HG02884 (cell line): ENCODE results near the gene FAM240A.

Source experiments
- ATAC-seq: cut with Tn5 transposase; IDR thresholded peaks from one replicate; pipeline ENCODE4 v1.9.1; 2021; ENCODE audit warnings: mild to moderate bottlenecking, moderate library complexity; ENCODE audit not compliant: unreplicated experiment

FAM240A gene

DNA sequence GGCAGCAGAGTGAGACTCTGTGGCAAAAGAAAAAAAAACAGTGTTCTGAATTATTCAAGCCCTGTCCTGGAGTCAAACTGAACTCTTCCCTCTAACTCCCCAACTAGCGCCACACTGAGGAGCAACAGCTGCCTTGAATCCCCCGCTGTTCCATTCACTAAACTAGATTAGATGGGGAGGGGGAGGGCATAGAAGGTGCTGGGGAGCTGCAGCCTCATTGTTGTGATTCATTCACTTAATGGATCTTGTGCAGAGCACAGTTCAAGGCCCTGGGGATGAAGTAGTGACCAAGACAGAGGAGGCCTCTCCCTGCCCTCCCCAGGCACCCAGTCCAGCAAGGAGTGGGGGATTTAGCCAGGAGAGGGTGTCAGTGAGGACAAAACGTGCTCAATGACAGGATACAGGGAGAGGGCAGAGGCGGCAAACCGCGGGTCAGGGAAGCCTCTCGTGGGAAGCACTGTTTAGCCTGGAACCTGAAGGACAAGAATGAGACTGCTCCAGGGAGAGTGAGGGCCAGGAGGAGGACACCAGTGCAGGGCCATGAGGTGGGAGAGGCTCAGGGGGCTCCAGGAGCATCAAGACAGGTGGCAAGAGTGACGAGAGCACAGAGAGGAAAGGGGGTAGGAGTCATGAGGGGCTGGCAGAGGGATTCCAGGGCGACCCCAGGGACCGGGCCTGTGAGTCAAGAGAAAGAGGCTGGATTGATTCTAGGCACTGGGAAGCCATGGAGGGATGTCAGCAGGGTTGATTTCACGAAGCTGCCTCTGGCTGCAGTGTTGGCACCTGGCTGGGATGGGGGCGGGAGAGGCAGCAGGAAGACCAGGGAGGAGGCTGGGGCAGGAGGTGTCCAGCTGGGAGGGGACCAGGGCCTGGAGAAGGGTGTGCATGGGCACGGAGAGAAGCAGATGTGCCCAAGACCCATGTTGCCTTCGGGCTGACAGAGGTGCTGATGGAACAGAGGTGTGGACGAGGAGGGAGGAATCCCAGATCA is 49.7 kb downstream of the FAM240A start:
- no peak for ATAC-seq

DNA sequence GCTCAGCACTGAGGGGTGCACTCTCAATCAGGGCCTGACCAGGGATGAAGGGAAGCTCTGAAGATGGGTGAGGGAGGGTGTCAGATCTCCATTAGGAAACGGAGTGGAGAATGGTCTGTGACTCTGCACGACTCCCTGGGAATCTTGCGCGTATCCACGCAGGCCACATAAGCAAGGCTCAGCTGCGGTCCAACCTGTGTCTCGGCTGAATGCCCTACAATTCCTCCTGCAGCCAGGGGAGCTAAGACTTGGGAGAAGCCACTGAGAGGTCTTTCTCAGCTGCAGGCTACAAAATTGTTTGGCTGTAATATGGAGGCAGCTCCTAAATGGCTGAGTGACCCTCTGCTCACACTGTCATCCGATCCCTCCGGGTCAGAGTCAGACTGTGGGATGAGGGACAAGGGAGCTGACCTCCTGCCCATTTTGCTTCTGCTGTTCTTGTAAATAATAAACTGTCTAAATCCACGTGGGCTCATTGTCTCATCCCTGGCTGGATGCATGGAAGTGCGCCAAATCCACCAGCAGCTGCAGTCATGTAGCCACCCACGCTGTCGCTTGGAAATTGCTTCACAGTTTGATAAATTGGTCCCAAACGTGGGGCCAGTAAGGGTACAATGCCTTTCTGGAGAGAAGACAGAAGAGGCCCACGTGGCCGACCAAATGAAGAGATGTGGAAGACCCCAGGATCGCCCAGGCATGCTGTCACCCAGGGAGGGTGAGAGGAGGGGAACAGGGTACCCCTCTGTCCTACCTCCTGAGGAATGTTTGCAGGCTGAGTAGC is 50.6 kb downstream of the FAM240A start:
- ATAC-seq, result no peak

DNA sequence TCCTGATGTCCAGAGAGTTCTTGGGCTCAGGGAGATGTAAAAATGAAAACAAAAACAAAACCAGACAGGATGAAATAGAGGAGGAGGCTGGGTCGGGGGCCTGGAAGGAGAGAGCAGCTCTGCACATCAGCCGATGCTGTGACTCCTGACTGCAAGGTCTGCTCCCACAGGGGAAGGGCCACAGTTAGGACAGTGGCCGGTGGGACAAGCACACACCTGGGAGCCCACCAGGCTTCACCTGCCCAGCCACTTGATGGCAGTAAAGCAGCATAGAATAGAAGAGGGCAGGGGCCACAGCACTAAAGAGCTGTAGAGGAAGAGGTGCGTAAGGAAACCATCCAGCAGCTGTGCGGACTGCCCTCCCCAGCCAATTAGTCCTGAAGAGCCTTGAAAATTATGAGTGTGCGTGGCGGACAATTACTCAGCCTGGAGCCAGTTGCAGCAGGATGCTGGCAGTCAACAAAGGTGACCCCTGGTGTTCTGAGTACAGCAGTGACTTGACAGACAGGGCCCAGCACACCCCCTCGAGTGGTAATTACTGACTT is 51.3 kb downstream of the FAM240A start:
- no peak for ATAC-seq

DNA sequence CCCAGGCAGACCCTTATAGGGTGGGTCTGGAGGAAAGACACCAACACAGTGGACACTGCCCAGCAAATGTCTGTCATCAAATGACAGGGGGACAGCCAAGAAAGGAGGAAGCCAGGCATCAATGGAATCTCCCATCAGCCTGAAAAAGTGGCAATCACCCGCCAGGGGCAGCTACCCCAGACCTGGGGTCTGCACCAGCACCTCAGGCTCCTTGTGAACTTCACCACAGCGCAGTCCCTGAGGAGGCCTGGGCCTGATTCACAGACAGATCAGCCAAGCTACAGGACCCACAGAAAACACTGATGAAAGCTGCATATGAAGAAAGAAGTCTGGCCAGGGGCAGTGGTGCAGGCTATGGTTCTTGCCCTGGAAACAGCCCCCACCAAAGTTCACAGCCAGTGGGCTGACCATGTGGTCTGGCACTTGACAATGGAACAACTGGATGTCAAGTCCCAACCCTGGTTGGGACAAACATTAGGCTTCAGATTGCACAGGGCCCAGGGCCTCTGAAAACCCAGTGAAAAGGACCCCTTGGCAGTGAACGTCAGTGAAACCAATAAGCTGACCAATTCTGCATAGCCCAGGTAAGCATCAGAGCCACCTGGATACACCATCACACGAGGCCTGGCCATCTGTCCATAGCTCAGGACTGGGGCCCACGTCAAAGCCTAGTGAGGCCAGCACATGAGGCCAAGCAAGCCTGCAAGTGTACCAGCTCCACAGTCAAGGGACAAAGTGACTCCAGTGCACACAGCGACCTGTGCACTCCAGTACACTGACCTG is 52.1 kb downstream of the FAM240A start:
- no peak for ATAC-seq

DNA sequence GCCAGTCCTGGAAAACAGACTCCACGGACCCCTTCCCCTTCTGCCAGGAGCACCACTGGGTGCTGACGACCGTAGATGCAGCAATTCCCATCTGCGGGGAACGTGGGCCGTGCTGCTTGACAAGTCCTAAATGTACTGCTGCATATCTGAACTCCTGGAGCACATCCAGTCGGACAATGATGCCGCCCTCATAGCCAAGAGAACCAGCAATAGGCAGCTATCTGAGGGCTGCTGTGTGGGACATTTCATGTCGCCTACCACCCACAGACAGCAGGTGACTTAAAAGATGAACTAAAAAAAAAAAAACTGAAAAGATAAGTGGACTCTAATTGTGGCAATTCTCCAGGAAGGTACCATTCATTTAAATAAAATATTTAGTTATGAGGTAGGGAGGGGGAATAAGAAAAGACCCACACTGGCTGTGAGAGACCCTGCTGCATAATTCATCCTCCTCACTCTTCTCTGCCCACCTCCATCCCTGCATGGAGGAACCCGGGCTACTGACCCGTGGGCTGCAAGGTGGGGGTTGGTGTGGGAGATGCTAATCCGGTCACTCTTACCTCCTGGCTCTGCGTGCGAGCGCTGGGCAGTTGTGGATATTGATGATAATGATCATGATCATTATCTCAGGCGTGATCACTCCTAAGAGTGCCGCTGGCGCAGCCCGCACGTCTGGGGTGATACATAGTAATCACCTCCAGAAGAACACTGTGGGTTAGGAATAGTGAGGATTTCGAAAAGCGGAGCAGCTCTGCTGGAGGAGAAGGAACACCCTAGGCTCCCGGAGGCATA is 52.8 kb downstream of the FAM240A start:
- no peak for ATAC-seq

DNA sequence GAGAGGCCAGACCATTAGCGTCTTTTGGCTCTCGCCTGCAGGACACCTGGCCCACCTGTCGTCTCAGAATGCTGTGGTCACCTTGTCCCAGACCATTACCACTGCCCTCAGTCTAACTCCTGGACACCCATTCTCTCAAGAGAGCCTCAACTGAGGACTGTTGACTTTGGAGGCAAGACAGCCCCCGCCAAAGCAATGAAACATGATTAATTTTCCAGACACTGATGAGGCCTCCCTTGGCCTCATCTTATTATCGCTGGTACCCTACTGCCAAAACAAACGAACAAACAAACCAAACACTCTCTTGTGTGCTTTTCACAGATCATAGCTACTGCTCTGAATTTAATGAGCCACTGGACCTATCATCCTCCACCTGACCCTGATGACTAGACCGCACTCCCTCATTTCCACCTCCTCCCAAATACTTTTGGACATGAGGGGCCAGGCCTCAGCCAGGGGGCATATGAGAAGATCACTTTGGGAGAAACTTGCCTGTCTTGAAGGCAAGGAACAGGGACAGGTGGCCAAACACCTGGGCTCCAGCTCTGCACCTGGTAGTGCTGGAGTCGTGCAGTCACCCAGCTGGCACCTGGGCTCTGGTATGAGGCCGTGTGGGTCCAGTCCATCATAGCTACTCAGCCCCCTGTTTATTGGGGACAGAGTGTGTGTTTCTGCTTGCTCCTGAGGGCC is 53.6 kb downstream of the FAM240A start:
- no peak for ATAC-seq

DNA sequence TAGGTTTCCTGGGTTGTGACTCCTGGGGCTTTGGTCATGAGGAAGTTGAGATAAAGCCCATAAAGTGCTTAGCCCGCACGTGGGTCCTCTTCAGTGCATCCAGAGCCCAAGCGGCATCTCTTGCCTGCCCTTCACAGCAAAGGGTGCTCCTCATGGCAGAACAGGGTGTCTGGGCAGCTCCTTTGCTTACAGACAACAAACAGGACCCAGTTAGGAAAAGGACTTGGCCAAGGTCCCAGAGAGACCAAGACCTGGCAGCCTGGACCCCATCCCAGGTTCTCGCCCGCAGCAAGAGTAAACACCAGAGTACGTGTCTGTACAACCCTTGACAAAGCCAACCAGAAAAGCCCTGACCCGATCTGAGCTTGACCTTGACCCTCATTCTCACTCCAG is 54.1 kb downstream of the FAM240A start:
- no peak for ATAC-seq

DNA sequence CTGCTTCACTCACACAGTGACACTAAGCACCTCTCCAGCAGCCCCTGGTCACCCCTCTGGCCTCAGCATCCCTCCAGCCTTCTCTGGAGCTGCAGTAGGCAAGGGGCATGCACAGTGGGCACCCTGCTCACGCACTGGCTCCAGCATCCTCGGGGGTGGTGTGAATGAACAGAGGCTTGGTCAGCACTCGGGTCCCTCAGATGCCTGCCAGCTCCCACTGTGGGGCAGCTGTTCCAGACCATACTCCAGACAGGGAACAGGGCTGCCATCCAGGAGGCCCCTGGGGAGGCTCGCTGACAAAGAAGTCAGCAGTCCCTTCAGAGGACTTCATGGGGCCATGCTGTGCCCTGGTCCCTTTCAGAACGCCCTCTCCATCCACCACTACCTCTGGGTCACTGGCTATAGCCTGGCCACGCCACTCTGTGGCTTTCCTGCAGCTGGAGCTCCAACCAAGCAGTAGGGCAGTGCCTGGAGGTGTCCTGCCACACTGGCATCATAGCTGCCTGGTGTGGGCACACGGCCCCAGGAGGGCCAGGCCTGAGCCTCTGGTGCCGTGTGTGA is 54.8 kb downstream of the FAM240A start:
- ATAC-seq, result no peak

DNA sequence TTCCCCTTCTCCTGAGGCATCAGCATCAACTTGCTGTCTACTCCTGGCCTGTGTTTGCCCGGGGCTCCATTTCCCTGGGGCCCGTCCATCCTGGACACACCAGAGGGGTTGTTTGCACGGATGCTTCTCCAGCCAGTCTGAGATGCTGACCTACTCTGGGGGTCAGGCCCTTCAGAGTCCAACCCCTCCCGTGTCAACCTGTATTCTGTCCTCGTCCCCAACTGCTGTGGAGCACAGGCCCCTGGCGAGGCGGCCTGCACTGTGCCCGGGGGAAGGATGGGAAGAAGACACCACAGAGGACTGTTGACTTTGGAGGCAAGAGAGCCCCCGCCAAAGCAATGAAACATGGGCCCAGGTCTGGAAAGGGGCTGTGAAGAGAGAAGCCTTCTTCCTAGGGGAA is 55.3 kb downstream of the FAM240A start:
- ATAC-seq, result no peak

DNA sequence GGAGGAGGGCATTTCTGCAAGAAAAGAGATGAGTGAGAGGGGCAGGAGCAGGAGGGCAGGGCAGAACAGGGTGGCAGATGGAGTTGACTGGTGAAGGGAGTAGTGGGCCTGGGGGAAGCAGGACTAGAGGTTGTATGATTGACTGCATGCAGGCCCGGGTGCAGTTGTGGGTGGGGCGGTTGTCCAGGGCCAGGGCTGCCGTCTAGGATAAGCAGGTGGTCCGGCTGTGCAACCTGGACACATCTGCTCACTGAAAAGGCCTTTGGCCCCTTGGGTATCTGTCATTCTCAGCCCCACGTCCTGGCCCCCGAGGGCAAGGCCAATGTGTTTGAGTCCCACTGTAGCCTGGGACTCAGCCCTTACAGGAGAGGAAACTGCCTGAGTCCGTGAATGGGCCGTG is 55.8 kb downstream of the FAM240A start:
- ATAC-seq, result no peak

DNA sequence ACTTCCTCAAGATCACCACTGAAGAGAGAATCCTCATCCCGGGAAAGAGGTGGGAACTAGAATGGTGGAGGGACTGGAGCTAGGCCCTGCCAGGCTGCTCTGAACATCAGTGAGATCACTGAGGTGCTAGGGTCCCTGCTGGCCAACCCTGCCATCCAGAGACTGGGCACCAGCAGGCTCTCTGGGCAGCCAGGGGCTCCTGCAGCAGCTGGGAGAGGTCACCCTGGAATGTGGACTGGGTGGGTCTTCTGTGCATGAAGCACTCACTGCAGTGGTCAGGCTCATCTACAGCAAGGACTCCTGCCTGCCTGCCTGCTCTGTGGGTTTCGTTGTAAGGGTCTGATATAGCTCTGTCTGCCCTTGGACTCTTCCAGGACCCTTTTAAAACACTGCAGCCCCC is 56.3 kb downstream of the FAM240A start:
- no peak for ATAC-seq

DNA sequence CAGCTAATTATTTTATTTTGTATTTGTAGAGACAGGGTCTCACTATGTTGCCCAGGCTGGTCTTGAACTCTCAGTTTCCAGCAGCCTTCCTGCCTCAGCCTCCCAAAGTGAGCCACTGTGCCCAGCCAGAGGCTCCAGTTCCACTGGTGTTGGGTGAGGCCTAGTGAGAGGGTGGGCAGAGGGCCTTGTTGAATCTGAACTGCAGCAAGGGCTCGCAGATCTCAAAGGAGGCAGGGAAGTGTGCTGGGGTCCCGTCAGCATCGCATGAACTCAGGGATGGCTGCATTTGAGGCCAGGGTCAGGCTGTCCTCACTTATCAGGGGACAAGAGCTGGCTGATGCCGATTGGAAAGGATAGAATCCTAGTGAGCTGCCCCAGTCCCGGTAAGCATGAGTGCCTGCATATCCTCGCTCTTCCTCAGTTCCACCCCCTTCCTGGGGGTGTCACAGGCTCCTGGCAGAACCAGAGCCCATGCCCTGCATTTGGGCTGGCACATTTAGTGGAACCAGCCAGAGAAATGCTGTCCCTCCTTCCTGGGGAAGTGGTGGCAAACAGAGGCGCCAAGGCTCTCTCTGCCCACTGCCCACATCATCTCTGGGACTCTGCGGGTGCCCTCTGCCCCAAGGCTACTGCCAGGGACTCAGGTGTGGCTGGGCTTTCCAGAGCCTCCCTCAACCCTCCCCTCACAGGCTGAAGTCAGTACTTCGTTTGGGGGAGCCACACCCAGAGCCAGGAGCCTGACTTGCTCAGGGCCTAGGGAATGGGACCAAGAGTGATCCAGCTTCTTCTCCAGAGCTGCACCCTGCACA is 57.1 kb downstream of the FAM240A start:
- no peak for ATAC-seq

DNA sequence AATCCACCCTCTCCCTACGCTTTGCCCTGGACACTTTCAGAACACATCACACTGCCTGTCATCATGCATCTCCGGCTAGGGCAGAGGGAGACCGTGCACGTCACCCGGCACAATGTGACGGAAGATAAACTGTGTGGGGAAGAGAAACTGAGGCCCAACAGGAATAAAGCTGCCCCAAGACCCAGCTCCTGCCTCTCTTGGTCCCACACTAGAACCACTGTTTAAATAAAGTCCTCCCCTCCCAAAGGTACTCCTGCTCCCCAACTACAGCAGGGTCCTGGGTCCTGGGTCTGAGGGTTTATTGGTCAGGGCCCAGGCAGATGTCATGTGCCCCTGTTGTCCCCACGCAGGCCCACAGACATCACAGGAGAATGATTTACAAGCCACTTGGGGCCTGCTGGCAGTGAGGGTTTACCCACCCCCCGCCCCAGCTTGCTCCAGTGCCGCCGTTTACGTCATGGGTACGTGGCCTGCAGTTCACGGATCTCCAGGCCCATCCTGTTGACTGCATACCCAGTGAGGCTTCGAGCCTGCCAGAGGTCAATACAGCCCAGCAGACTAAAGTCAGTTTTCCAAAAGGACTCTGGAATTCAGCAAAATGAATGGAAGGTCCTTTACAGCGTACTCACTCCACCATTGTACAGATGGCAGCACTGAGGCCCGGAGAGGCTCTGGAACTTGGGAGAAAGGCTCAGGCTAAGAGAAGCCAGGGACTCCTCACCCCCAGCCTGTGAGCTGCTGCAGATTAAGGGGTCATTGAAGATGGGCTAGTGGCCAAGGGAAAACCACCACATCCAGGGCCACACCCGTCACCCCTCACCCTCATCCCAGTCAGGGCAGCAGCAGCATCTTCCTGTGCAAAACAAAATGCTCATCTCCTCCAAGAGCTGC is 57.9 kb downstream of the FAM240A start:
- ATAC-seq, result no peak

DNA sequence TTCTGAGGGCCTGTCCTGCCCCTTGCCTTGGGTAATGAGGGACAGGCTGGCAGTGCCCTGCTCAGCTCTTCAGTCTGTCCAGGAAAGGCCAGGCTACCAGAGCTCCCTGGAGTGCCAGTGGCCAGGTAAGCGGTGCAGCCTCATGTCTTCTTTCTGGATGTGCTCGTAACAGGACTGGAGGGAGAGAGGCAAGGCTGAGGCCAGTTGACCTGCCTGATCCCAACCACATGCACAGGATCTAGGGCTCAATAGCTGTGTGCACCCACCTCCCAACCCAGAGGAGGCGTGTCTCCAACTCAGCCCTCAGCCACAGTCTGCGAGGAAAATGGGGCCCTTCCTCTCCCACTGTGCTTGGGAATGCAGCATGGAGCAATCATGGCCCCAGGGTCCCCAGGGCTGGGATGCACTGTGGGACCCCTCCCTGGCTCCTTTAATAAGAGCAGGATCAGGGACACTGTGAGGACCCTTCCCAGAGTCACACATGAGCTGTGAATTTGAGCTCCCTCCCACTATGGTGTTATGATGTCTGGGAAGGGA is 58.6 kb downstream of the FAM240A start:
- no peak for ATAC-seq

DNA sequence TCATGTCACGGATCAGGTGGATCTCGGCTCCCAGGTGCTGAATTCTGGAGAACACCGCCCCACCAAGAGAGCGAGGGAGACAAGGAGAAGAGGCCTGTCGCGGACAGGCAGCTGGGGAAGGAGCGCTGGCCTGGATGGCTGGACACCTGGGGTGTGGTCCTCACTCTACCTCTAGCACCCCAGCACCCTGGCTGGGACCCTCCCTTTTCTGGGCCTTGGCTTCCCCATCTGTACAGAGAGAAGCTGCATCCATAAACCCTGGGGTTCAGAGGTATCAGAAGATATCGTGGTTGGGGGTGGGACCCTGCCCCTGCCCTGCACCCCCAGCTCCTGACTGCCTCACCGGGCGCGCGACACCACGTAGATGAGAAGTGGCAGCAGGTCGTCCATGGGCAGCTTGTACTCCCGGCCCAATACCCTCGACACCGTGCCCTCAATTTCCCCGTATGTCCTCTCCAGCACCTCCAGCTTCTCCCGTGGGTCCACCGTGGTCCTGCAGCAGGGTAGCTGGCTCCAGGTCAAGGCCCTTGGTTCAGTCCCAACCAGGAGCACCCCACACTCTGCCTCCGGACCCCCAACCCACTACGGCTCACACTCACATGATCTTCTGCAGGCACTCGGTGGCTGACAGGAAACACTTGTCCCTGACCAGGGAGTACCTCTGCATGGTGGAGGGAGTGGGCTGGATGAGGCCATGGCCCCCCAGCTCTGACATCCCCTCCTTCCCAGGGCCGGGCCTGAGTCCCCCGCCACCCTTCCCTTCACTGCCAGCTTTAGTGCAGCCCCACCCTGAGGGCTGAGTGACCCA is 59.4 kb downstream of the FAM240A start:
- ATAC-seq, result no peak

DNA sequence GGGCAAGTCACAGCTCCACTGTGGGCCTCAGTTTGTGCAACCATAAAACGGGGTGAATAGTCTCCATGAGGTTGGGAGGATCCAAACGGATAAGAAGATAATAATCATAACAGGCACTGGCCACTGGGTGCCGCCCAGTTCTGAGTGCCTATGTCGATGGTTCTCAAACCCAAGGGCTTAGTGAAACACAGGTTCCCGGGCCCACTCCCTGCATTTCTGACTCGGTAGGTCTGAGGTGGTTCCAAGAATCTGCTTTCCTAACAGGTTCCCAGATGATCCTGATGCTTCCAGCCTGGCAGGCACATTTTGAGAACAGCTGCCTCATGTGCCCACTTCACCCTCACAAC is 60.0 kb downstream of the FAM240A start:
- no peak for ATAC-seq
